GM19238 (cell line): ENCODE measurements around the gene WASHC4.
"Not testable (repeated sequence)": the region's sequence is repeated elsewhere in the genome, so short reads cannot be mapped to it uniquely, and the experiment has no call there.

Source experiments
- DNase-seq: peaks from one replicate; pipeline ENCODE4 v3.0.0; 2011; ENCODE audit warnings: low spot score; ENCODE audit not compliant: insufficient read length

Gene WASHC4

DNA sequence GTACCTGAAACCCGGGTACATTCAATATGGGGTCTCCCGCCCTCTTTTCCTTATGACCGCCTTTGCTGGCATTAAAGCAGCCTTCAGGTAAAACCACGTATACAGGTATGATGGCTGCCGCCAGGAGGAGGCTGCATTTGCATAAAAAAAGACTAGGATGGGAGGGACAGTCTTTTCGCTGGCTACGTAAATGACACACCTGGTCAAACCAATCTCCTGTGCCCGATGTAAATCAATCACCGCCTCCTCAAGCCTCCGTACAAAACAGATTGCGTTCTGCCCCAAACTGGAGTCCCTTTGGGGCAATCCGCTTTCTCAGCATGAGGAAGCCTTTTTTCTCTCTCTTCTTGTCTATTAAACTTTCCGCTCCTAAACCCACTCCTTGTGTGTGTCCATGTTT is 15.2 kb upstream of the WASHC4 start:
- DNase-seq, result no peak

DNA sequence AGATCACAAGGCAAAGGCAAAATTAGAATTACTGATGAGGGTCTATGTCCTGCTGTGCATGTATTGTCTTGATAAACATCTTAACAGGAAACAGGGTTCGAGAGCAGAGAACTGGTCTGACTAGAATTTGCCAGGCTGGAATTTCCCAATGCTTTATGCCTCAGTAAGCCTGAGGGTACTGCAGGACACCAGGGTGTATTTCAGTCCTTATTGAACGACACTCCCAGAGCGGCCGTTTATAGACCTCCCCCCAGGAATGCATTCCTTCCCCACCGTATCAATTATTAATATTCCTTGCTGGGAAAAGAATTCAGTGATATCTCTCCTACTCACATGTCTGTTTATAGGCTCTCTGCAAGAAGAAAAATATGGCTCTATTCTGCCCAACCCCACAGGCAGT is 12.2 kb upstream of the WASHC4 start:
- not testable (repeated sequence) for DNase-seq

DNA sequence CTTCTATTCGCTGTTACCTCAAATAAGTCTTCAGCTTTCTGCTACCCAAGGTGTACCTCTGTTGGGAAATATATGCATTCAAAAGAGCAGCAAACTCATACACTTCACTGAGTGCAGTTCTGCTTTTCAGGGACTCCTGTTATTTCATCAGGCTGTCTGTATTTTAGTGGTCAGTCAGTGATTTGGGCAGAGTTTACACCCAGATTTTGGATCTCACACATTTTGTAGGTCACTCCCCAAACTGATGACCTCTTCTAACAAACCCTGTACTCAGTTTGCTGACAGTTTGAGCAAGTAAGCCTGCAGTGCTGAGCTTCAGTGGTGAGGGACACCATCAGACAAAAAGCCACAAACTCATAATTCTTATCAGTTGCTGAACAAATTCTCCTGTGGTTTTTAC is 8.2 kb upstream of the WASHC4 start:
- no peak for DNase-seq

DNA sequence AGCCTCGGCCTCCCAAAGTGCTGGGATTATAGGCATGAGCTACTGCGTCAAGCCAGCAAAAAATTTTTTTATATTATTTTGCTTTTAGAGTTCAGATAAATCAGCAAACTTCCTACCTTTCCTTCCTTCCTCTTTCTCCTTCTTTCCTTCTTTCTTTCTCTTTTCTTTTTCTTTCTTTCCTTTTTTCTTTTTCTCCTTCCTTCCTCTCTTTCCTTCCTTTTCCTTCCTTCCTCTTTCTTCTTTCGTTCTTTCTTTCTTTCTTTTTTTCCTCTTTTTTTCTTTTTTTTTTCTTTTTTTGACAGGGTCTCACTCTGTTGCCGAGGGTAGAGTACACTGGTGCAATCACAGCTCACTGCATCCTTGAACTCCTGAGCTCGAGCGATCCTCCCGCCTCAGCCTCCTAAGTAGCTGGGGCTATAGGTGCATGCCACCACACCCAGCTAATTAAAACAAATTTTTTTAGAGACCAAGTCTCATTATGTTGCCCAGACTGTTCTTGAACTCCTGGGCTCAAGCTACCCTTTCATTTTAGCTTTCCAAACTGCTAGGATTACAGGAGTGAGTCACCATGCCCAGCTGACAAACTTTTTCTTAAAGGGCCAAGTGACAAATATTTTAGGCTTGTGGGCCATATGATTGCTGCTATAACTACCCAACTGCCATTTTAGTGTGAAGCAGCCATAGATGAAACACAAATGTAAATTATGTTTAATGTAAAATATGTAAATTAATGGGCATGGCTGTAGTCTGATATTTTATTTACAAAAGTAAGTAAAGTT is 7.1 kb upstream of the WASHC4 start:
- no peak for DNase-seq

DNA sequence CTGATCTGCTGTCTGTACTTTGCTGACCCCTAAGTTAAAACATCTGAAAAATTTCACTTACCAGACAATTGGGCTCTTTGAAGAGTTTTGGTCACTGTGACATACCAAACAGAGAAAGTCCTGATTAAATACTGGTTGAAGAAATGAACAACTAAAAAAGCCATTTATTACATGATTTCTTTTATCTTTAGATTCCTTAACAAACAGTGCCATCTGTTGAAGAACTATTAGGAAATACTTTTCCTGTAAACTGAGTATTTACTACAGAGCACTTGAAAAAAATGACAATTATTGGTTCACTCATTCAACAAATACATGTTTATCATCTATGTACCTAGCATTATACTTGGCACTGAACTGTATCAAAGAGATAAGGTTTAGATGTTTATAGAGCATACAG is 6.5 kb upstream of the WASHC4 start:
- no peak for DNase-seq

DNA sequence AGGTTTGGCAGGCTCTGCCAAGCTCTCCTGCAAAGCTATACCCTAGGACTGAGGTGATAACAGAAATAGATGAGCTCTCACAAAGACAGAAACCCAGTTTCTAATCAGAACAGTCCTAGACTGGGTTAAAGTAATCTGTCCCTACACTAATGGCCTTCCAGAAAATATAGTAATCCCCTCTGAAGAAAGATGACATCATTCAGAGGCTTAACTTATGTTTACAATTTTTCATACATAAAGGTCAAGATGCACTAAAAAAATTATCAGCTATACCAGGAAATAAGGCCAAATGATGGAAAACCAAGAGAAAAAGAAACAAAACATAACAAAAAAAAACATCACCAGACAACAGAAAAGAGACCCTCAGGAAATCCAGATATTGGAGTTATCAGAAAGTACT is 4.9 kb upstream of the WASHC4 start:
- DNase-seq, result no peak

DNA sequence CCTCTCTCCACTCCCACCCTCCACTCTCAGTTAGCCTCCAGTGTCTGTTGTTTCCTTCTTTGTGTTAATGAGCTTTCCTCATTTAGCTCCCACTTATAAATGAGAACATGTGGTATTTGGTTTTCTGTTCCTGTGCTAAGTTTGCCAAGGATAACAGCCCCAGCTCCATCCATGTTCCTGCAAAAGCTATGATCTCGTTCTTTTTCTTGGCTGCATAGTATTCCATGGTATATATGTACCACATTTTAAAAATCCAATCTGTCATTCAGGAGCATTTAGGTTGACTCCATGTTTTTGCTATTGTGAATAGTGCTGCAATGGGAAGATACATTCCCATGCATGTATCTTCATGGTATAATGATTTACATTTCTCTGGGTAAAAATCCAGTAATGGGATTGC is 2.8 kb upstream of the WASHC4 start:
- no peak for DNase-seq

DNA sequence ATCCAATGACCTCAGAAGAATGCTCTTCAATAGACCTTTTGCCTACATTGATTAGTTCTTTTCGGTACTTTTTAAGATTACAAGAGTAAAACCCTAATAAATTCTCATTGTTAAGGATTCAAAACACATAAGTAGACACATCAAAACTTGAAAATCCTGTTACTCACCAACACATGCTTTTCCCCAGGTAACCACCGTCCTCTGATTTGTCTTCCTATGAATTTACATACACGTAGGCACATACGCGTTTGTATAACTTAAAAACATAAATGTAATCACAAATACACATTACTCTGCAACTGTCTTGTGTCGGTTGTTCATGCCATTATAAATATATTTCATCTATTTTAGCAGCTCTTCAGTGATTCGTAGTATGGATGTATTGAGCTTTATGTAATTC is 910 bp upstream of the WASHC4 start:
- no peak for DNase-seq

DNA sequence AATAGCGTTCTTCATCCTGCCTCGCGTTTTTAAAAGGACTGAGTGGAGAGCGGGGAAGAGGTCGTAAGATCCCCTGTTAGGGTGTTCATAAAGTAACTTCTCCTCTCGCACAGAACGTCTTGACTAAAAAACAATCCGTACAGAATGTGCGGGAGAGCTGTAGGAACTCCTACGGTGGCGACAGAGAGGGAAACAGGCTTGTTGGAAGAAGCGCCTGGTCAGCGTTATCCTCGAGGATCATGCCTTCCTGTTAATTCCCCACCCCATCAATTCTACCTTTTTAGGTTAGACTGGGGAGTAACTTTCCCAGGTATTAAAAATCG is 399 bp upstream of the WASHC4 start:
- no peak for DNase-seq

DNA sequence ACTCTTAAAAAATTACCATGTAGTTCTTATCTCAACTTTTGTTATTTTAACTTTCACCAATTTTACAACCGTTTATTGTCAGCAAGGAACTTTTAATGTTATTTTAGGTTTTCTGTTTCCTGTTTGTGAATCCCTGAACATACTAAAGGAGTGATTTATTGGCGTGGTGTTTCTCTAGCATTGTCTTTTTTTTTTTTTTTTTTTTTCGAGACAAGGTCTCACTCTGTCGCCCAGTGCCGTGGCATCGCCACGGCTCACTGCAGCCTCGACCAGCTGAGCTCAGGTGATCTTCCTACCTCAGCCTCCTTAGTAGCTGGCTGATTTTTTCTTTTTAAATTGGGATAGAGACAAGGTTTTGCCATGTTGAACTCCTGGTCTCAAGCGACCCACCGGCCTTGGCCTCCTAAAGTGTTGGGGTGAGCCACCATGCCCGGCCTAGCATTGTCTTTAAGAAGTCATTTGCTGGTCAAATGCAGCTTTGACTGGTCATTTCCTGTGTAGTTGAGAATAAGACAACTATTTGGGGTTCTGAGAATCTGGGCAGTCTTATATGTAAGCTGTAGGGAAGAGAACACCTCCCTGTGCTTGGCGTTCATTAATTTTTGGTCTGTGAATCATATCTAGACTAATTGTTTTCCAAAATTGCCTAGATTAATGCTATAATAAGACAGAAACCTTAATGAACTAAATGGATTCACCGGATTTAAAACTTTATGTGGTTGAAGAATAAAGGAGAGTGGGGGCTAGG is 2.1 kb downstream of the WASHC4 start:
- DNase-seq, result no peak

DNA sequence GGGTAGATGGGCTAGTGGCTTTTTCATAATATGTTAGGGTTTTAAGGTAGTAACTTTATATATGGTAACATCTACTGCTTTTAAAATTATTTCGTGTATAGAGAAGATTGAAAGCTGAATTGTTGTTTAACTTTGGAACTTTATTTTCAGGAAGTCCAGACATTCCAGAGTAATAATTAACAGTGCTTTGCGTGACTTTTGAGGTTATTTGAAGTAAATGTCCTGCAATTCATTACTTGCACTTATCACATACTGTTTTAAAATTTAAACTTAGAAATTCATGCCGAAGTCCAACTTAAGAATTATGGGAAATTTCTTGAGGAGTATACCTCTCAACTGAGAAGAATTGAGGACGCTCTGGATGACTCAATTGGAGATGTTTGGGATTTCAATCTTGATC is 3.3 kb downstream of the WASHC4 start:
- no peak for DNase-seq

DNA sequence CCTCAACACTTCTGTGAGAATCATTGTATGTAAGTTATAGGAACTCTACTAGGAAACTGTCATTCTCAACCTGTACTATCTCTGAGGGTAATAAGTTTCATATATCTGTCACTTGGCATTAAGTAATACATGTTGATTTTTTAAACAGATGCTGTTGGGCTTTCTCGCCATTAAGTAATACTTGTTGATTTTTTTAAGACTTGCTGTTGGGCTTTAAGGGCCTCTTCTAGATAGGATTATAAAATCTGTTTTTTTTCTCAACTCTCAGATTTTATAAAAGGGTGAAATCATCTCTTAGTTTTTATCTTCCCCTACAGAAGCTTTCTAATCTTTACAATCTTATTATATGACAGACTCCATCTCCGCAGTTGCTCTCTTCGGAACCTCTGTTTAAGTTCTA is 5.6 kb downstream of the WASHC4 start:
- DNase-seq, result no peak

DNA sequence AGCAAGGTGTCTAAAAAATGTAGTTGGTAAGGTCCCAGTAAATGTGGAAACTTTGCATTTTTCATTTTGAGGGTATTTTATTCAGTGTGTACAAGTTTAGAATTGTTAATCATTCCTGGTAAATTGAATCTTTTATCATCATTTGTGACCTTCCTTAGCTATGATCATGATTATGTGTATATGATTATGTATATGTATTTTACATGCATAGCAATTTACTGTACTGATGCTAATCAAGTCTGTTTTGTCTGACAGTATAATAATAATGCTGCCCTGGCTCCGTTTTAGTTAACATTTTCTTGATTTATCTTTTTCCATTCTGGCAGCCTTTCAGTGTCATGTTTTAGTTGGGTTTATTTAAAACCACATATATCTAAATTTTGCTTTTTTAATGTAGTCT is 9.4 kb downstream of the WASHC4 start:
- no peak for DNase-seq

DNA sequence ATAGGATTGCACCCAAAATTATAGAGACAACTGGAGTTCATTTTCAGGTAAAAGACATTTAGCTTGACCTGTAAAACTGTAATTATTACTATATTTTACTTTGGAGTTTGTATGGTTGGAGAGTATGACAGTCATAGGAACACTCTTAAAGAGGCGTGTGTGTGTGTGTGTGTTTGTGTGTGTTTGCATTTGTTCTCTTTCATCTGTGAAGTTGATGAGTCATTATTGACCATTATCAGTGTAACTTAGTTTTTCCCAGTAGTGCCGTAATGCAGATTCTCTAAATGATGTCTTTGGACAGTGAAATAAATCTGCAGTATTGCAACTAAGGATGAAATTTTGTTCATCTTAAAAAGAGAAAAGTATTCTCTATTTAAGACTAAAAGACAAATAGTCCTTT is 13.0 kb downstream of the WASHC4 start:
- no peak for DNase-seq

DNA sequence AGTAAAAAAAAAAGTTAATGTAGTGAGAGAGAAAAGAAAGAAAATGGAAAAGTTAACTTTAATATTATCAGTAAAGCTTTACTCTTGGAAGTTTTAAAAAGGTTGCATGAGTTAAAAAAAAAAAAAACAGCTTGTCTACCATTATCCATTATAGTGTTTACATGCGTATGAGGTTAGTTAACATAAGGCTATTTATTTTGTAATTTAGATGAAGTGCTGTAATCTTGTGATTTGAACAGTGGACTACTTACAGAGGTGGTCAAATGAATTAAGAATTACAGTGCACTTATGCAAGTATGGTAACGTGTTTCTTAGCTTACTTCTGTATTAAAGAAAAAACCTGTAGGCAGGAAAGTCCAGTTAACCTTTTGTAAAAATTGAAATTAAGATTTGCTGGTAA is 30.7 kb downstream of the WASHC4 start:
- no peak for DNase-seq

DNA sequence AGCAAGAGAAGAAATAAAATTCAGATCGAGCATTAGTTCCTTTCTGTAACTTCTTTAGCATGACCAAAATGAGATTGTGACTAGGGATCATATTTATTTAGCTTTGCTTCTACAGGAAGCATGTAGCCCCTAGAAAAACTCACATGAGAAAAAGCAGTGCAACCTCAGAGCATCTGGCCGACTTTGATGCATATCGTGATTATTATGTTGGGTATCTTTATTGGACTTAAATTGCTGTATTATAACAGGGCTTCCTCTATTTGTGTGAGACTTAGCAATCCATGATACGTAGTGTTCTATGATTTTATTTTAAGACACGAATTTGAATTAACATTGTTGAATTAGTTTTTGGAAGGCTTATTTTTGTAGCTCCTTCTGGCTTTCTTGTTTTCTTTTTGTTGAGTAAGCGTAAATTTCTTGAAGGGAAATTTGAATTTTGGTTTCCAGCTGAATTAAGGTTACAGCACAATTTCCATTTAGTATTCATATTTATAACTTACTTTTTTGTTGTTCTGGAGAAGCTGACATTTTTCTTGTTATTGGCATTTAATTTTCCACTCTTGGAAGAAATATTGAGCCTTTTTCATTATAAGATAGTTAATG is 33.9 kb downstream of the WASHC4 start:
- no peak for DNase-seq

DNA sequence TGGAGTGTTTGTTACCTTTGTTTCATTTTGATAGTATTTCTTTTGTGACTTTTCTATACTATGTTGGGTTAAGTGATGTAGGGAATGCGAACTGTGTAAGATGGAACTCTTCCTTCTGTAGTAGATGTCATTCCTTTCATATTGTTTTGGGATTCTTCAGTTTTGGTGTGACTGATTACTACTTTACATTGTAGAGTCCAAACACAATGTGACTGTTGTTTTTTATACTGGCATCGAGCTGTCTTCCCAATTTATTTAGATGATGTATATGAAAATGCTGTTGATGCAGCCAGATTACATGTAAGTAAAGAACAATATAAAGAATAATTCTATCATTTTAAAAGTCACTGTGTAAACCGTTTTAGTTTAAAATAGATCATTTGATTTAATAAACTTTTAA is 34.7 kb downstream of the WASHC4 start:
- no peak for DNase-seq

DNA sequence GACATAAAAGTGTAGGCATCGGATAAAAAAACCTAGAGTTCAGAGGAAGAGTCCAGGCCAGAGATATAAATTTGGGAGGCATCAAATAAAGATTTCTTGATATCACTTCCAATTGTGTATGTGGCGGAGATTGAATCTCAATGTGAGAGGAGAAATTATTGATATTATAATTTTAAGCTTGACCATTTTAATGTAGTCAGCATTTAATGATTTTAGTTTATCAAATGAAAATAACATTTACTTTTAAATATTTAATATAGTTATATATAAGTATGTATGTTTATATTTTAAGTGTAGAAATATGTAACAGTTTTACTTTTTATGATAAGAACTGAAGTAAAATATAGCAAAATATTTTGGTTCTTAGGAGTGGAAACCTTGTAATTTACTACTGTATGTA is 48.7 kb downstream of the WASHC4 start:
- no peak for DNase-seq

DNA sequence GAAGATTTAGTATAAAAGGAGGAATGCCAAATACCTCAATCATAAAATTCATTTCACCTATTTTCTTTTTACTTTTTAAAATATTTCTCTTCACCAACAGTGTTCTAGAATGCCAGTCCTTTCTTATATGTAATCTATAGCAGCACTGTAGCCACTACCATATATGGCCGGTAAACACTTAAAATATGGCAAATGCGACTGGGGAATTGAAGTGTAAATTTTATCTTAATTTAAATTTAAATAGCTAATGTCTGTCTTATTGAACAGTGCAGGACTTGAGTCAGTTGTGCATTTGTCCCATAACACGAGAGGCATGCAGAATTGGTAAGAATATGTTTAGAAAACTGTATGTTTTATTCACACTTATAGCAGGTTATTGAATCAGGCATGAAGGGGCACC is 50.1 kb downstream of the WASHC4 start:
- DNase-seq, result no peak

DNA sequence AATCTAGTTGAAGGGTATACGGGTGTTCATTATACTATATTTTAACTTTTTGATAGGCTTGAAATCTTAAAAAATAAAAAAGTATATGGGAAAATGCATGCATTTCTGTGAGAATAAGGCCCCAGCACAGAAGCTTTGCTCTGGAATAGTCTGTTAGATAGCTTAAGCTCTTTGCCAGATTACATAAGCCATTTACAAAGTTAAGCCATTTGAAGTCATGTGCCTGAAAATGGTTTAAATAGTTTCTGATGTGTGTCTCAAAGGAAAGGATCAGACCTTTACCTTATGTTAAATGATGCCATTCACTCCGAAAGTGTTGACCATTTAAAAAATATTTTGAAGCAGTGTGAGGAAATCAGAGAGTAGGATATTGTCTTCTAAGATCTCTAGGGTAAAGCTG is 51.3 kb downstream of the WASHC4 start:
- DNase-seq, result no peak

DNA sequence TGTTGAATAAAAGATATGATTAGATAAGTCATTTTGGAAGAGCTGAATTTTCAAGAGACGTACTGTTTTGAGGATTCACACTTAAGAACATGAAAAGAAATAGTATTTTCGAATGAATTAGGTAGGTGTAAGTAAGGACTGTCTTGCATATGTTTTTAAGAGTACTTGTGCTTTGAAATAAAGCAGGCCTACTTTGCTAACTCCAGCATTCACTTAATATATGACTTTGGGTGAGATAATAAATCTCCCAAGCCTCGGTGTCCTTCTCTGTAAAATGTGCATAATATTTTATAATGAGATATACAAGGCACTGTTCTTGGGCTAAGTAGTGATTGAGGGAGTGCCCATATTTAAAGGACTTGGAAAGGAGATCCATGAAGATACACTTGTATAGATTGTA is 54.6 kb downstream of the WASHC4 start:
- DNase-seq, result no peak

DNA sequence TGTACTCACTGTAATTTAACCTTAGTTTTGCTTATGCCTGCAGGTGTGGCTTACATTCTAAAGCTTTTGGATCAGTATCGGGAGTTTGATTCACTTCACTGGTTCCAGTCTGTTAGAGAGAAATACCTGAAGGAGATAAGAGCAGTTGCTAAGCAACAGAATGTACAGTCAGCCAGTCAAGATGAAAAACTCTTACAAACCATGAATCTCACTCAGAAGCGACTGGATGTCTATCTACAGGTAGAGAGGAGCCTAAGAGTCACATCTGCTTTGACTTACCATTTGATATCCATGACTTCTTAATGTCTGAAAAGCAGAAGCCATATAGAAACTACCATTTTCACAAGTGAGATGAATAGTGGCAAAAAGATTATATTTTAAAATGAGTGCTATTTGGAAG is 56.5 kb downstream of the WASHC4 start:
- no peak for DNase-seq

DNA sequence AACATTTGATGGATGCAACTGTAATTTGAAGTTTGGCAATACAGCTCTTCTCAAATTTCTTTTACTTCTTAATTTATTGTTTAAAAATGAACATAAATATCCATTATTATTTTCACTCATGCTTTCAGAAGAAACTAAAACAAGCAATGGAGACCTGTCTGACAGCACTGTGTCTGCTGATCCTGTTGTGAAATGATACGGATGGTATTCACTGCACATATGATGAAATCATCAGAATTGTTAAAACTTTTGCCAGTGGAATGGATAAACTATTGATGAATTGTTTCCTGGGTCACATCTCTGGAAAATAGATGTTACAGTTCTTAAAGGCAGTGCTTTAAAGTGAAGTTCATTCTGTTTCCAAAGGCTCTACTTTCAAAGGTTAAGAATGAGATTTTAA is 59.2 kb downstream of the WASHC4 start:
- no peak for DNase-seq
